HepG2 (cell line): ENCODE results near the gene KCNJ2. TPM values are rescaled to one million over a fixed set of nuclear protein-coding genes. Genes with fewer than 3 reads are reported as not detected.

ENCODE experiments used
- ATAC-seq: fragments of 200-7000 bp; cut with Tn5 transposase; 3 replicates; pipeline ENCODE4 v1.9.1; 2020; ENCODE audit warnings: mild to moderate bottlenecking, moderate library complexity
- BruUV-seq: library from RNA; stranded (reverse); fragments of 400-500 nt; replicated peaks from 2 replicates; lab custom pipeline; 2021; lab: Mats Ljungman, UMichigan
- CTCF ChIA-PET: fragments of 300-600 bp; formaldehyde crosslinking; extraction: SDS; loops from one replicate; lab custom pipeline; 2021; ENCODE audit warnings: low total read pairs, inconsistent platforms, low intra/inter-chr PET ratio; lab: Yijun Ruan, JAX
- POLR2A ChIA-PET: fragments of 350-600 bp; sonication (Branson Sonifier 250); formaldehyde crosslinking; loops from one replicate; lab custom pipeline; 2020; ENCODE audit warnings: antibody characterized with exemption, inconsistent platforms; lab: Yijun Ruan, JAX
- DNase-seq: peaks from one replicate; pipeline ENCODE4 v3.0.0-alpha.2; 2015; ENCODE audit warnings: low spot score
- FAIRE-seq: peaks from 3 replicates; lab custom pipeline; 2011; peaks lifted over from hg19 to GRCh38; lab: Jason Lieb, UNC
- H2AFZ ChIP-seq: one replicate; pipeline ENCODE4 v1.6.1; 2011; ENCODE audit warnings: low read length, inconsistent platforms
- H3K27ac ChIP-seq: fragments of 300-600 bp; 3 replicates; pipeline ENCODE4 v1.8.0; 2011; ENCODE audit warnings: mixed run types, mild to moderate bottlenecking, mixed read lengths, low read length, inconsistent platforms; ENCODE audit not compliant: insufficient read depth; ENCODE audit errors: extremely low read length
- H3K27me3 ChIP-seq, 2 experiments: fragments of 200-600 bp in 1 of 2; 2 replicates in 1 of 2; 3 replicates in 1 of 2; pipeline versions ENCODE4 v1.6.0 to v1.8.0; 2011; ENCODE audit warnings: low read length in 2 of 2, mild to moderate bottlenecking in 2 of 2, moderate library complexity in 2 of 2, inconsistent platforms in 1 of 2; ENCODE audit not compliant: insufficient read depth in 2 of 2, control insufficient read depth in 1 of 2
- H3K36me3 ChIP-seq, 2 experiments: fragments of 200-600 bp in 1 of 2; replicated peaks in 1 of 2; 2 replicates in 1 of 2; 3 replicates in 1 of 2; pipeline versions ENCODE4 v1.5.1 to v1.8.0; 2011; ENCODE audit warnings: low read length in 2 of 2, inconsistent platforms in 1 of 2; ENCODE audit not compliant: insufficient read depth in 2 of 2, control insufficient read depth in 1 of 2
- H3K4me1 ChIP-seq: 2 replicates; pipeline ENCODE4 v1.5.1; 2012; ENCODE audit warnings: low read length, inconsistent platforms; ENCODE audit not compliant: insufficient read depth
- H3K4me2 ChIP-seq: 2 replicates; pipeline ENCODE4 v1.6.0; 2011; ENCODE audit warnings: low read depth, low read length, inconsistent platforms
- H3K4me3 ChIP-seq, 3 experiments: fragments of 200-600 bp in 1 of 3; sonication (generic), shearing (Covaris generic) in 1 of 3; replicated peaks in 1 of 3; 2 replicates each; pipeline ENCODE4 v1.5.1; 2011 to 2016; ENCODE audit warnings: low read length in 3 of 3, inconsistent platforms in 2 of 3, low read depth in 2 of 3, mild to moderate bottlenecking in 2 of 3, control low read depth in 1 of 3, mixed read lengths in 1 of 3; ENCODE audit not compliant: insufficient read depth in 1 of 3
- H3K79me2 ChIP-seq: one replicate; pipeline ENCODE4 v1.6.1; 2011; ENCODE audit warnings: low read length, inconsistent platforms; ENCODE audit not compliant: insufficient read depth
- H3K9ac ChIP-seq: 2 replicates; pipeline ENCODE4 v1.6.0; 2011; ENCODE audit warnings: mild to moderate bottlenecking, low read depth, low read length, inconsistent platforms; ENCODE audit not compliant: insufficient read depth
- H3K9me3 ChIP-seq: 2 replicates; pipeline ENCODE4 v1.5.1; 2012; ENCODE audit warnings: mild to moderate bottlenecking, low read length
- H4K20me1 ChIP-seq: 2 replicates; pipeline ENCODE4 v1.6.0; 2011; ENCODE audit warnings: inconsistent platforms, mild to moderate bottlenecking, low read length, moderate library complexity; ENCODE audit not compliant: insufficient read depth
- CEBPG ChIP-seq: IDR thresholded peaks from 2 replicates; pipeline ENCODE4 v1.6.1; 2016
- HCFC1 ChIP-seq: fragments of 150-350 bp; IDR thresholded peaks from 2 replicates; pipeline ENCODE4 v1.6.1; 2014; ENCODE audit warnings: low read depth, low read length
- IKZF4 ChIP-seq: sonication (generic); formaldehyde crosslinking; IDR thresholded peaks from 2 replicates; pipeline ENCODE4 v1.5.1; 2020; ENCODE audit warnings: borderline replicate concordance, mild to moderate bottlenecking, low read depth, missing genetic modification reagents; ENCODE audit errors: not compliant biosample characterization
- KDM6A ChIP-seq: IDR thresholded peaks from 2 replicates; pipeline ENCODE4 v1.6.1; 2016; ENCODE audit warnings: low read depth
- KLF6 ChIP-seq: IDR thresholded peaks from 2 replicates; pipeline ENCODE4 v1.8.0; 2016; ENCODE audit warnings: missing biosample characterization, missing genetic modification reagents
- MNT ChIP-seq: fragments of 450-650 bp; IDR thresholded peaks from 2 replicates; pipeline ENCODE4 v1.6.1; 2016
- PLRG1 ChIP-seq: fragments of 450-650 bp; conservative IDR thresholded peaks from 2 replicates; pipeline ENCODE4 v1.6.1; 2016
- SNAPC2 ChIP-seq: sonication (generic); formaldehyde crosslinking; IDR thresholded peaks from 2 replicates; pipeline ENCODE4 v1.8.1; 2022; ENCODE audit warnings: mild to moderate bottlenecking, missing genetic modification reagents
- ZBTB20 ChIP-seq: sonication (generic); formaldehyde crosslinking; IDR thresholded peaks from 2 replicates; pipeline ENCODE4 v1.8.1; 2023; ENCODE audit warnings: missing genetic modification reagents, low read depth, mild to moderate bottlenecking, borderline replicate concordance
- ZFP37 ChIP-seq: sonication (generic); formaldehyde crosslinking; IDR thresholded peaks from 2 replicates; pipeline ENCODE4 v1.4.0; 2020; ENCODE audit warnings: missing genetic modification reagents, borderline replicate concordance
- ZFY ChIP-seq: sonication (generic); formaldehyde crosslinking; IDR thresholded peaks from 2 replicates; pipeline ENCODE4 v1.4.0; 2020; ENCODE audit warnings: missing genetic modification reagents
- ZFYVE20 ChIP-seq: sonication (generic); formaldehyde crosslinking; IDR thresholded peaks from 2 replicates; pipeline ENCODE4 v1.8.0; 2023; ENCODE audit warnings: low read depth, mild to moderate bottlenecking, moderate library complexity, missing genetic modification reagents, borderline replicate concordance
- ZNF652 ChIP-seq: IDR thresholded peaks from 2 replicates; pipeline ENCODE4 v1.6.1; 2016; ENCODE audit warnings: low read depth, borderline replicate concordance
- WGBS: methylation state at CpG from one replicate; pipeline ENCODE4 v1.1.6; 2017; ENCODE audit warnings: low lambda C conversion rate; 5-methylcytosine and 5-hydroxymethylcytosine counted together
- in situ Hi-C: cut with HindIII; loops from 2 replicates; pipeline ENCODE4 v1.10.0; 2017; ENCODE audit warnings: low pct_unique_long_range_greater_than_20kb; ENCODE audit not compliant: extremely low pct_ligation_motif_present
- intact Hi-C: fragments of 100-400 bp; cut with micrococcal nuclease; formaldehyde crosslinking; loops from one replicate; pipeline ENCODE4 v1.10.0; 2022; ENCODE audit not compliant: unreplicated experiment
- polyA plus RNA-seq, 8 experiments: library from polyadenylated mRNA; depleted of rRNA in 3 of 8; stranded (reverse) in 7 of 8; unstranded in 1 of 8; fragments of >200 nt; fragmentation: Illumina TruSeq in 4 of 8; extraction: Trizol in 4 of 8; gene quantifications; 2 replicates each; pipeline versions ENCODE4 v1.2.1 to v1.2.3, GENCODE V29; 2011 to 2016; ENCODE audit warnings: low read depth in 4 of 8, missing spikeins in 1 of 8, mixed read lengths in 1 of 8; ENCODE audit not compliant: insufficient read depth in 1 of 8
- total RNA-seq, 5 experiments: library from RNA; depleted of rRNA; stranded (reverse); fragments of >200 nt; fragmentation: Illumina TruSeq; extraction: Trizol; gene quantifications; 2 replicates each; pipeline ENCODE4 v1.2.3, GENCODE V29; 2016; ENCODE audit warnings: low read depth in 1 of 5
- TF ChIP-seq, protein P1 (sequence below): sonication (generic); formaldehyde crosslinking; IDR thresholded peaks from 2 replicates; pipeline ENCODE4 v1.8.0; 2022; ENCODE audit warnings: missing genetic modification reagents, low read depth, mild to moderate bottlenecking, borderline replicate concordance
- TF ChIP-seq, protein P2 (sequence below): sonication (generic); formaldehyde crosslinking; IDR thresholded peaks from 2 replicates; pipeline ENCODE4 v1.4.0; 2020; ENCODE audit warnings: missing genetic modification reagents

Gene KCNJ2
- total and polyA plus RNA-seq, 2 of the 13 experiments (the other 11 are each of a cell fraction or from before 2014, with no cell fraction given) = not detected

DNA sequence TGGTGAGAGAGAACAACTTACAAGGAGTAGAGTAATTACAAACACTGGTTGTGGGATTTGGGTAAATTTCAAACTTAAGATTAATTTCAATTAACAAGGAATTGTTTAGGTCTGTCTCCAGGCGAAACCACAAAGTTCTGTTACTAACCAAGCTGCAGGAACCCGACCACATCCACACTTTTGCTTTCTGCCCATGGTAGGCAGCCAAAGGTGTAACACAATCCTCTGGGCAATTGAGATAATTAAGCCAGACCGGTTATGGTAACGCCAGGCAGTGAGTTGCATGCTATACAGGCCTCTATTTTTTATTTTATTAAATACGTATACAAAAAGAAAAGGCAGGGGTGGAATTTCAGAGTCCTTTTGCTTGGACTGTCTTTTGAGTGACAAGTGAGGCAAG is 12.0 kb downstream of the KCNJ2 start:
- Histone ChIP-seq H3K36me3 (no peaks in the 10 kb centered on the region), H3K4me1 (no peaks in the 10 kb centered on the region), H3K4me3 (no peak overlapping the region), H3K27me3 (no peaks in the 10 kb centered on the region), H3K27ac (no peak overlapping the region), H2AFZ (no peak overlapping the region), H3K9ac (no peak overlapping the region), H4K20me1 (no peaks in the 10 kb centered on the region), H3K9me3 (no peaks in the 10 kb centered on the region), H3K4me2 (no peak overlapping the region), H3K79me2 (no peaks in the 10 kb centered on the region)
- ChIA-PET POLR2A (no interaction called here), CTCF (no interaction called here)
- no peak for ATAC-seq
- 11% methylated on average over 5 of the region's 5 CpGs for WGBS
- DNase-seq = no peak
- no peak for TF ChIP-seq HCFC1
- TF ChIP-seq, protein P1, sequence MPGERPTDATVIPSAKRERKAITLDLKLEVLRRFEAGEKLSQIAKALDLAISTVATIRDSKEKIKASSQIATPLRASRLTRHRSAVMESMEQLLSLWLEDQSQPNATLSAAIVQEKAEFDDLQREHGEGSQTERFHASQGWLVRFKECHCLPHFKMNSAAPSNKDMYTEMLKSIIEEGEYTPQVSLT (CRISPR knock-in tag) = no peak
- no peak for TF ChIP-seq ZFP37 (CRISPR knock-in tag)
- no peak for TF ChIP-seq ZFY (CRISPR knock-in tag)
- TF ChIP-seq ZNF652 (CRISPR knock-in tag) = no peak
- no peak for TF ChIP-seq MNT
- TF ChIP-seq KDM6A (CRISPR knock-in tag) = no peak
- in situ Hi-C loops = no loop called here
- no peak for FAIRE-seq
- intact Hi-C loops = no loop called here
- no TSS peak for BruUV-seq

GRCh38 chr17:70181866-70182265 is 12.5 kb downstream of the KCNJ2 start:
- POLR2A ChIA-PET = interaction anchor here (0.5 kb wide), 1 partner anchor 9 kb away, joined by 3 read pairs; no protein-coding TSS in a partner anchor
- no peaks in the 10 kb centered on the region for H3K4me1 ChIP-seq
- no TSS peak for BruUV-seq
- in situ Hi-C loops (no loop called here), intact Hi-C loops (no loop called here)
- DNase-seq (no peak), ATAC-seq (no peak), FAIRE-seq (no peak)
- no peaks in the 10 kb centered on the region for H3K9me3 ChIP-seq
- H2AFZ ChIP-seq = no peak overlapping the region
- CTCF ChIA-PET = no interaction called here
- no peak overlapping the region for H3K9ac ChIP-seq
- H3K4me3 ChIP-seq = no peak overlapping the region
- 29% methylated on average over 3 of the region's 3 CpGs for WGBS
- H3K79me2 ChIP-seq = no peaks in the 10 kb centered on the region
- no peak overlapping the region for H3K27ac ChIP-seq
- H4K20me1 ChIP-seq = no peaks in the 10 kb centered on the region
- no peaks in the 10 kb centered on the region for H3K36me3 ChIP-seq
- no peaks in the 10 kb centered on the region for H3K27me3 ChIP-seq
- H3K4me2 ChIP-seq = no peak overlapping the region
- TF ChIP-seq CEBPG (CRISPR knock-in tag) (no peak), ZBTB20 (CRISPR knock-in tag) (no peak), IKZF4 (CRISPR knock-in tag) (no peak), ZFYVE20 (no peak), SNAPC2 (CRISPR knock-in tag) (no peak), PLRG1 (no peak), KLF6 (no peak)
- TF ChIP-seq, protein P2, sequence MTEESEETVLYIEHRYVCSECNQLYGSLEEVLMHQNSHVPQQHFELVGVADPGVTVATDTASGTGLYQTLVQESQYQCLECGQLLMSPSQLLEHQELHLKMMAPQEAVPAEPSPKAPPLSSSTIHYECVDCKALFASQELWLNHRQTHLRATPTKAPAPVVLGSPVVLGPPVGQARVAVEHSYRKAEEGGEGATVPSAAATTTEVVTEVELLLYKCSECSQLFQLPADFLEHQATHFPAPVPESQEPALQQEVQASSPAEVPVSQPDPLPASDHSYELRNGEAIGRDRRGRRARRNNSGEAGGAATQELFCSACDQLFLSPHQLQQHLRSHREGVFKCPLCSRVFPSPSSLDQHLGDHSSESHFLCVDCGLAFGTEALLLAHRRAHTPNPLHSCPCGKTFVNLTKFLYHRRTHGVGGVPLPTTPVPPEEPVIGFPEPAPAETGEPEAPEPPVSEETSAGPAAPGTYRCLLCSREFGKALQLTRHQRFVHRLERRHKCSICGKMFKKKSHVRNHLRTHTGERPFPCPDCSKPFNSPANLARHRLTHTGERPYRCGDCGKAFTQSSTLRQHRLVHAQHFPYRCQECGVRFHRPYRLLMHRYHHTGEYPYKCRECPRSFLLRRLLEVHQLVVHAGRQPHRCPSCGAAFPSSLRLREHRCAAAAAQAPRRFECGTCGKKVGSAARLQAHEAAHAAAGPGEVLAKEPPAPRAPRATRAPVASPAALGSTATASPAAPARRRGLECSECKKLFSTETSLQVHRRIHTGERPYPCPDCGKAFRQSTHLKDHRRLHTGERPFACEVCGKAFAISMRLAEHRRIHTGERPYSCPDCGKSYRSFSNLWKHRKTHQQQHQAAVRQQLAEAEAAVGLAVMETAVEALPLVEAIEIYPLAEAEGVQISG (CRISPR knock-in tag) = no peak
